ENCODE data around the gene CCL18. TPM values are rescaled to one million over a fixed set of nuclear protein-coding genes. Genes with fewer than 3 reads are reported as not detected.
"Not testable (repeated sequence)": the region's sequence is repeated elsewhere in the genome, so short reads cannot be mapped to it uniquely, and the experiment has no call there.

Gene CCL18
- total RNA-seq, 1 donor from 2014 or later: 1.4 TPM

DNA sequence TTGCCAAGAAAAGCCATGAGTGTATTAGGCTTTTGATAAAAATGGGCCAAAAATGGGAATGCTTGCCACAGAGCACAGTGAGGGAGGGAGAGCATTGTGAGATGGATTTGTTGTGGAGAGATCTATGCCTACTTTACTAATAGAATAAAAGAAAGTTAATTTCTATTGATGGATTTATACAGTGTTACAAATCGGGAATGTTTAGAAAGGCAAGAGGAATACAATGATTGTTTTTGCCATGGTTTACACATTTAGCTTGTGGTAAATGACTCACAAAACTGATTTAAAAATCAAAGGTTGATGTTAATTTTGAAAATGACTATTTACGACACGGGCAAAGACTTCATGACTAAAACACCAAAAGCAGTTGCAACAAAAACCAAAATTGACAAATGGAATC lies 56.1 kb downstream of the CCL18 start:
- intact Hi-C loops (cut with micrococcal nuclease): no loop called here
- ATAC-seq (no peak), DNase-seq (no peak)

DNA sequence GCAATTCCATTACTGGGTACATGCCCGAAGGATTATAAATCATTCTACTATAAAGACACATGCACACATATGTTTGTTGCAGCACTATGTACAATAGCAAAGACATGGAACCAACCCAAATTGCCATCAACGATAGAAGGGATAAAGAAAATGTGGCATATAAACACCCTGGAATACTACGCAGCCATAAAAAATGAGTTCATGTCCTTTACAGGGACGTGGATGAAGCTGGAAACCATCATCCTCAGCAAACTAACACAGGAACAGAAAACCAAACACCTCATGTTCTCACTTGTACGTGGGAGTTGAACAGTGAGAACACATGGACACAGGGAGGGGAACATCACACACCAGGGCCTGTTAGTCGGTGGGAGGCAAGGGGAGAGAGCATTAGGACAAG lies 57.0 kb downstream of the CCL18 start:
- intact Hi-C loops (cut with micrococcal nuclease); DNase-seq; ATAC-seq: not testable (repeated sequence)

Other genes starting within 250 kb of the CCL18 start
- gene HEATR9, start 195.4 kb upstream of the CCL18 start, total RNA-seq: not detected
- 4.2 TPM for gene CCL5, start 183.9 kb upstream of the CCL18 start, total RNA-seq
- not detected for gene RDM1, start 133.5 kb upstream of the CCL18 start, total RNA-seq
- gene LYZL6, start 120.6 kb upstream of the CCL18 start, total RNA-seq: not detected
- gene CCL16, start 82.8 kb upstream of the CCL18 start, total RNA-seq: not detected
- 8.1 TPM for gene CCL14, start 77.5 kb upstream of the CCL18 start, total RNA-seq
- gene CCL15, start 62.7 kb upstream of the CCL18 start, total RNA-seq: not detected
- gene CCL23, start 46.3 kb upstream of the CCL18 start, total RNA-seq: not detected
- gene CCL3, start 25.9 kb downstream of the CCL18 start, total RNA-seq: not detected
- gene CCL4, start 39.6 kb downstream of the CCL18 start, total RNA-seq: 0.74 TPM
- 2.8 TPM for gene TBC1D3B, start 112.4 kb downstream of the CCL18 start, total RNA-seq
- gene CCL3L1, start 132.5 kb downstream of the CCL18 start, total RNA-seq: not detected
- gene CCL4L2, start 146.8 kb downstream of the CCL18 start, total RNA-seq: not detected
- gene TBC1D3I, start 200.3 kb downstream of the CCL18 start, total RNA-seq: 0.20 TPM

Data from left ventricle myocardium superior (tissue), 1 donor.